ENCODE data around the gene PEPD. TPM values are rescaled to one million over a fixed set of nuclear protein-coding genes. Genes with fewer than 3 reads are reported as not detected.

Gene PEPD
- total RNA-seq, 1 experiment from 2014 or later: 116 TPM

DNA sequence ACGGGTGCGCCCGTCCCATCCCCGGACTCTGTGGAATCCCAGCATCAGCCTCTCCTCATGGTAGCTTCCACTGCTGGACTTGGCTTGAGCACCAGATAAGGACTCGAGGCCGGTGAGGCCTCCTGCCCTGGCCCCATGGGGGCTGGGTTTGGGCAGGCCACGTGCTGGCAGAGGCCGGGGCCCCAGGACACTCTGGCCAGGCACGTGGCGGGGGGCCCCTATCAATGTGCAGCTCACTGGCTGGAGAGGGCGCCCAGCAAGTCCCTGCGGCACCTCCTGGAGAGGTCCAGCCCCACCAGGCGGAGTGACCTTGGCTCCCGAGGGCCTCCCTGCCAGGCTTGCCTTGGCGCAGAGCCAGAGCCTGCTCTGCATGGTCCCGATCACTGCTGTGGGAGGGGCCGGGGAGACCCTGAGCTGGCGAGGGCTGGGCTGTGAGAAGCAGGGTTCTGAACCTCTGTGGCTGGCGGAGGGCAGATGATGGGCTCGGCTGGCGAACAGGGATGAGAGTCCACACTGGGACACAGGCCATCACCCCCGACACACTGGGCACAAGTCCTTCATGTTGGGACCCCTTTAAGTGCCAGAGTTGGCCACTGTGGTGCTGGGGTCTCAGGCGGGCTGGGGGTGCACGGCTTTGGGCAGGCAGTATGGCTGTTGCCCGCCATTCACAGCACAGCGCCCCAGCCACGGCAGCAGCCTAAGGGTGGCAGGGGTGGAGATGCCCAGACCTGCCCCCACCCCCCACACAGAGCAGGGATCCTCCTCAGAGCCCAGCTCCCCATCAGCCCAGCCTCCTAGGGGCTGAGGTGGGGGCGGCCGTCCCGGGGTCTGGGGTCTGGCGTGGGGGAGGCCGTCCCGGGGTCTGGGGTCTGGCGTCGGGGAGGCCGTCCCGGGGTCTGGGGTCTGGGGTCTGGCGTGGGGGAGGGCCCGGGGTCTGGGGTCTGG is 129.0 kb downstream of the PEPD start:
- no TSS peak for BruUV-seq (replicated peaks)
- TF ChIP-seq, protein P1, sequence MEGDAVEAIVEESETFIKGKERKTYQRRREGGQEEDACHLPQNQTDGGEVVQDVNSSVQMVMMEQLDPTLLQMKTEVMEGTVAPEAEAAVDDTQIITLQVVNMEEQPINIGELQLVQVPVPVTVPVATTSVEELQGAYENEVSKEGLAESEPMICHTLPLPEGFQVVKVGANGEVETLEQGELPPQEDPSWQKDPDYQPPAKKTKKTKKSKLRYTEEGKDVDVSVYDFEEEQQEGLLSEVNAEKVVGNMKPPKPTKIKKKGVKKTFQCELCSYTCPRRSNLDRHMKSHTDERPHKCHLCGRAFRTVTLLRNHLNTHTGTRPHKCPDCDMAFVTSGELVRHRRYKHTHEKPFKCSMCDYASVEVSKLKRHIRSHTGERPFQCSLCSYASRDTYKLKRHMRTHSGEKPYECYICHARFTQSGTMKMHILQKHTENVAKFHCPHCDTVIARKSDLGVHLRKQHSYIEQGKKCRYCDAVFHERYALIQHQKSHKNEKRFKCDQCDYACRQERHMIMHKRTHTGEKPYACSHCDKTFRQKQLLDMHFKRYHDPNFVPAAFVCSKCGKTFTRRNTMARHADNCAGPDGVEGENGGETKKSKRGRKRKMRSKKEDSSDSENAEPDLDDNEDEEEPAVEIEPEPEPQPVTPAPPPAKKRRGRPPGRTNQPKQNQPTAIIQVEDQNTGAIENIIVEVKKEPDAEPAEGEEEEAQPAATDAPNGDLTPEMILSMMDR (IDR thresholded peaks at IDR 0.05; ENCODE audit: insufficient read depth in 1 of 2, low read depth in 1 of 2, low read length in 1 of 2, severe bottlenecking in 1 of 2, unreplicated experiment in 1 of 2): no peak
- ChIA-PET CTCF (interaction anchor here (2.2 kb wide), 1 partner anchor 157 kb away, joined by 4 read pairs; no protein-coding TSS in a partner anchor), POLR2A (no interaction called here)
- peaks cover under 1% of the 10 kb centered on the region for H3K36me3 ChIP-seq (ENCODE audit: control insufficient read depth, insufficient read depth, low read length)
- no peaks in the 10 kb centered on the region for H3K4me1 ChIP-seq
- Mint-ChIP-seq H3K27me3 (ENCODE audit: insufficient read depth, unreplicated experiment) (no peaks in the 10 kb centered on the region), H3K4me3 (ENCODE audit: unreplicated experiment) (no peak overlapping the region), H3K4me1 (ENCODE audit: low read depth, unreplicated experiment) (peaks cover 5% of the 10 kb centered on the region), H3K36me3 (ENCODE audit: insufficient read depth, unreplicated experiment) (peaks cover 28% of the 10 kb centered on the region), H3K9me3 (ENCODE audit: unreplicated experiment) (no peaks in the 10 kb centered on the region), H3K27ac (ENCODE audit: unreplicated experiment) (no peak overlapping the region)
- intact Hi-C loops (cut with micrococcal nuclease; ENCODE audit: unreplicated experiment): no loop called here
- H3K9me3 ChIP-seq: no peaks in the 10 kb centered on the region
- no peaks in the 10 kb centered on the region for H3K27me3 ChIP-seq (replicated peaks; ENCODE audit: control insufficient read depth, insufficient read depth, low read length)
- peak in 1 of 2 experiments; percentile 35 for DNase-seq
- H3K4me3 ChIP-seq (ENCODE audit: low read depth, low read length): no peak overlapping the region

DNA sequence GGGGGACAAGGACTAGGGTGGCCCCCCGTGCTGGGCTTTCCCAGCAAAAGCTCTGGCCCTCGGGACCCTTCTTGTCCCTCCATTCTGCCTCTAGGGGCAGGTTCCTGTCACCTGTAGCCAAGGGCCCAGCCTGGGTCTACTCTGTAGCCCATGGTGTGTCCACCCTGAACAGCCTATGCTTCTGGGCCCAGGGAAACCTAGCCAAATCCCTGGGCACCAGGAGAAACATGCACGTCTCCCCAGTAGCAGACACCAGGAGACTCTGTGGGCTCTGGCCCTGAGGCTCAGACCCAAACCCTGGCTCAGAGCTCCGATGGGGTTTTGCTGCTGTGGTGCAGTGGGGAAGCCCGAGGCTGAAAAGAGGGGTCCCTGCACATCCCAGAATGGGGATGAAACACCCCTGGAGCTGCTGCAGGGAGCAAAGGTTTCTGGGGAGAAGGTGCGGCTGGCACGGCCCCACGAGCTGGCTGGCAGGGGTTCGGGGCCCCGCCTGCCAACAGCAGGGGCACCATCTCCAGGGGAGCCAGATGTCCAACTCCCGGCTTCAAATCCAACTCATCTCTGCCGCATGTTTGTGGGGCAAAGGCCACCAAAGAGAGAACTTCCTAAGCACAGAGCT is 129.9 kb downstream of the PEPD start:
- intact Hi-C loops (cut with micrococcal nuclease; ENCODE audit: unreplicated experiment): no loop called here
- Mint-ChIP-seq H3K27me3 (ENCODE audit: insufficient read depth, unreplicated experiment) (no peaks in the 10 kb centered on the region), H3K4me1 (ENCODE audit: low read depth, unreplicated experiment) (peaks cover 5% of the 10 kb centered on the region), H3K36me3 (ENCODE audit: insufficient read depth, unreplicated experiment) (peaks cover 36% of the 10 kb centered on the region), H3K4me3 (ENCODE audit: unreplicated experiment) (no peak overlapping the region), H3K9me3 (ENCODE audit: unreplicated experiment) (no peaks in the 10 kb centered on the region), H3K27ac (ENCODE audit: unreplicated experiment) (no peak overlapping the region)
- H3K9me3 ChIP-seq: no peaks in the 10 kb centered on the region
- TF ChIP-seq, protein P1 (IDR thresholded peaks at IDR 0.05; ENCODE audit: insufficient read depth in 1 of 2, low read depth in 1 of 2, low read length in 1 of 2, severe bottlenecking in 1 of 2, unreplicated experiment in 1 of 2): no peak
- no peak overlapping the region for H3K4me3 ChIP-seq (ENCODE audit: low read depth, low read length)
- no peaks in the 10 kb centered on the region for H3K27me3 ChIP-seq (replicated peaks; ENCODE audit: control insufficient read depth, insufficient read depth, low read length)
- H3K4me1 ChIP-seq: no peaks in the 10 kb centered on the region
- CTCF ChIA-PET: interaction anchor here (2.2 kb wide), 1 partner anchor 156 kb away, joined by 4 read pairs; no protein-coding TSS in a partner anchor
- H3K36me3 ChIP-seq (ENCODE audit: control insufficient read depth, insufficient read depth, low read length): peaks cover 2% of the 10 kb centered on the region
- DNase-seq: no peak
- POLR2A ChIA-PET: no interaction called here
- BruUV-seq (replicated peaks): no TSS peak

DNA sequence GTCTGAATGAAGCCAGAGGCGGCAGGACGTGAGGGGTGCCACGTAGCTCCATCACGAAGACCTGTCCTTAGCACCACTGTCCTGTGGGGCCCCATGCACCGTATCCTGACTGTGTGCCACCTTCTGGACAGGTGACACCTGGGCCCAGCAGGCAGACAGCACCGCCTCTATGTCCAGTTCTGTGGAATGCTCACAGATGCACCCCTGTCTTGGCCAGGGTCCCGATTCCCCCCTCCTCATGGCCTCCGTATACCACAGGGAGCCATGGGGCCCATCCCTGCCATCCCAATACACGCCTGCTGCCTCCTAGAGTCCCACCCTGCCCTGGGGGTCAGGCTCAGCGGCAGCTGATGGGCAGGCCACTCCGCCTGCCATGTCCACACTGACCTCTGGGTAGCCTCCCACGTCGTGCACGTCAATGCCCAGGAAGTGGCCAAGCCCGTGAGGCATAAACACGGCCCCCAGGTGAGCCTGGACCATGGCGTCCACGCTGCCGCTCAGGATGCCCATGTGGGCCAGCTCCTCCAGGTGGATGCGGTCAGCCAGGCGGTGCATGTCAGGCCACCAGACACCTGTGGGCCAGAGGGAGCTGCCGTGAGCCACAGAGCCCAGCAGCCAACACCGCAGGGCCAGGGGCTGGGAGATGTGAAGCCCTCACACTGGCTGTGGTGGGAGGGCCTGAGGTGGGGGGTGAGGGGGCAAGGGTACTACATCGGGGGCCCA is 130.5 kb downstream of the PEPD start:
- H3K4me3 ChIP-seq (ENCODE audit: low read depth, low read length): no peak overlapping the region
- no peaks in the 10 kb centered on the region for H3K27me3 ChIP-seq (replicated peaks; ENCODE audit: control insufficient read depth, insufficient read depth, low read length)
- peak in 1 of 2 experiments; percentile 33 for DNase-seq
- intact Hi-C loops (cut with micrococcal nuclease; ENCODE audit: unreplicated experiment): no loop called here
- BruUV-seq (replicated peaks): no TSS peak
- H3K27ac Mint-ChIP-seq (ENCODE audit: unreplicated experiment): no peak overlapping the region
- H3K36me3 Mint-ChIP-seq (ENCODE audit: insufficient read depth, unreplicated experiment): peaks cover 43% of the 10 kb centered on the region
- no peaks in the 10 kb centered on the region for H3K9me3 Mint-ChIP-seq (ENCODE audit: unreplicated experiment)
- ChIA-PET POLR2A (no interaction called here), CTCF (interaction anchor here (0.5 to 2.2 kb wide), 2 partner anchors 156 to 701 kb away, joined by 3 to 4 read pairs; no protein-coding TSS in a partner anchor)
- H3K27me3 Mint-ChIP-seq (ENCODE audit: insufficient read depth, unreplicated experiment): no peaks in the 10 kb centered on the region
- TF ChIP-seq, protein P1 (IDR thresholded peaks at IDR 0.05; ENCODE audit: insufficient read depth in 1 of 2, low read depth in 1 of 2, low read length in 1 of 2, severe bottlenecking in 1 of 2, unreplicated experiment in 1 of 2): no peak
- peaks cover 5% of the 10 kb centered on the region for H3K4me1 Mint-ChIP-seq (ENCODE audit: low read depth, unreplicated experiment)
- H3K9me3 ChIP-seq: no peaks in the 10 kb centered on the region
- H3K36me3 ChIP-seq (ENCODE audit: control insufficient read depth, insufficient read depth, low read length): peaks cover 2% of the 10 kb centered on the region
- H3K4me1 ChIP-seq: no peaks in the 10 kb centered on the region
- H3K4me3 Mint-ChIP-seq (ENCODE audit: unreplicated experiment): no peak overlapping the region
